Caki2 (cell line): ENCODE results near the gene SUPT20H. TPM values are rescaled to one million over a fixed set of nuclear protein-coding genes. Genes with fewer than 3 reads are reported as not detected.

Source experiments
- DNase-seq: peaks from one replicate; pipeline ENCODE4 v3.0.0-alpha.2; 2015; ENCODE audit warnings: low read depth
- in situ Hi-C: cut with HindIII; loops from 2 replicates; pipeline ENCODE4 v1.10.0; 2016; ENCODE audit warnings: low sequenced_read_pairs, low pct_unique_long_range_greater_than_20kb, mixed read lengths
- total RNA-seq: library from RNA; depleted of rRNA; stranded (reverse); fragments of >200 nt; shearing (Covaris generic); gene quantifications from 2 replicates; pipeline ENCODE4 v1.2.3, GENCODE V29; 2014; ENCODE audit warnings: low replicate concordance; rRNA removed

Gene SUPT20H
- total RNA-seq, 1 experiment from 2014 or later = 17.2 TPM

DNA sequence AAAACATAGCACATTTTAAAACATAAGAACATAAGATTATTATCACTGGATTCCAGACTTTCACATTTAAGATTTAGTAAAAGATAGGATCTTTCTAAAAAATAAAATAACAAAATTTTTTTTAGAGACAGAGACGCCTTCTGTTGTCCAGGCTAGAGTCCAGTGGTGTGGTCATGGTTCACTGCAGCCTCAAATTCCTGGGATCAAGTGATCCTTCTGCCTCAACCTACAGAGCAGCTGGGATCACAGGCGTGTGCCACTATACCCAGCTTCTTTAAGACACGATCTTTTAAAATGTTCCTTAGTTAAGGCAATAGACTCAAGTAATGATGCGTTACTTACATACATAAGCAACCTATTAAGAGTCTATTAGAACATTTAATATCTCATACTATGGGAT is 93.1 kb downstream of the SUPT20H start:
- no peak for DNase-seq
- in situ Hi-C loops = no loop called here

DNA sequence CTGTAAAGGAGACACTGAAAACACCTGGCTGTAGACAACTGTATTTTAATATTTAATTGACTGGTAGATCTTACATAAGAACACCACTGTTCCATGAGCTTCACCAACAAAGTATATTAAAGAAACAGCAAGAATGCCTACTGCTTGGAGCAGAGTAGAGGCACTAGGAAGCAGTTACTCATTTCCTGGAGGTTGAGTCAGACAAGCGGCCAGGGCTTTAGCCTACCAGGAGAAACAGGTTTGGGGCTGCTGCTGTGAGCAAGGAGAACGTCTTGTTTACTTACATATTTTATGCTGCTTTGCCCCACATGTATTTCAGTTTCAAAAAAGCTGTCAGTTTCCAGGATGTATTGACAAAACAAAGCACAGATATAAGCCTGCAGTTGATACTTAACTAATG is 93.7 kb downstream of the SUPT20H start:
- DNase-seq = no peak
- in situ Hi-C loops = no loop called here

DNA sequence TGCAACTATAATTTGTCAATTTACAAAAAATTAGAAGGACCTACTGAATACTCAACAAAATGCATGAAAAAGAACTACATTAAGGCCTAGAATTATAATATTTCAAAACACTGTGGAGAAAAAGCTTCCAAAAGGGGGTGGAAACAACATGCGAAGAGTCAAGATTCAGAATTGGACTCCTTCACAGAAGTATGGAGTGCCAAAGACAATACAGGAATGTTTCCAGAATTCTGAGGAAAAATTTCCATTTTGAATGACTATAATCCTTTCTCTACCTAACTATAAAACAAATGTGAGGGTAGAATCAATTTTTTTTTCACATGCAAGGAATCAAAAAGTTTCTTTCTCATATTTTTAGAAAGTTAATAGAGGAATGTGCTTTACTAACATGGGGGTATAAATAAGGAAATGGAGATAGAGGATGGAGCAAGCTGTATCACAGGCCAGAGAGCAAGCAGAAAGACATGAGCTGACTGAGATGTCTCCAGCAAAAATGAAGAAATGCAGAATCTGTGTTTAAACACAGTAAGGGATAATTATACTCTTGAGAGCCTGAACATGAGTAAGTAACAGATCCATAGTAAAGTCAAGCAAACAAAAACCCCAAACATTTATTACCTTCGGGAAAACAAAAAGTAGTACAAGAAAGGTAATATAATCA is 99.9 kb downstream of the SUPT20H start:
- DNase-seq = no peak
- in situ Hi-C loops = no loop called here

Other genes starting within 250 kb of the SUPT20H start
- gene RFXAP, start 240.5 kb downstream of the SUPT20H start, total RNA-seq = 4.2 and 4.5 TPM in 2 replicates
- 0.55 and 0.64 TPM in 2 replicates for gene SMAD9, start 139.4 kb downstream of the SUPT20H start, total RNA-seq
- 5.0 and 10.6 TPM in 2 replicates for gene ALG5, start 60.3 kb downstream of the SUPT20H start, total RNA-seq
- gene EXOSC8, start 58.9 kb downstream of the SUPT20H start, total RNA-seq = 66.4 and 67.1 TPM in 2 replicates
- gene CSNK1A1L, start 46.0 kb upstream of the SUPT20H start, total RNA-seq = not detected in 2 replicates